Suppressor macrophage (primary cell): ENCODE measurements around the gene CD4.
A peak's percentile ranks its signal among the peaks of the same experiment; 100 is the strongest.

Experiments
- DNase-seq, 4 experiments: peaks; one replicate each; pipeline ENCODE4 v3.0.0-alpha.2; 2020 to 2022

Gene CD4

DNA sequence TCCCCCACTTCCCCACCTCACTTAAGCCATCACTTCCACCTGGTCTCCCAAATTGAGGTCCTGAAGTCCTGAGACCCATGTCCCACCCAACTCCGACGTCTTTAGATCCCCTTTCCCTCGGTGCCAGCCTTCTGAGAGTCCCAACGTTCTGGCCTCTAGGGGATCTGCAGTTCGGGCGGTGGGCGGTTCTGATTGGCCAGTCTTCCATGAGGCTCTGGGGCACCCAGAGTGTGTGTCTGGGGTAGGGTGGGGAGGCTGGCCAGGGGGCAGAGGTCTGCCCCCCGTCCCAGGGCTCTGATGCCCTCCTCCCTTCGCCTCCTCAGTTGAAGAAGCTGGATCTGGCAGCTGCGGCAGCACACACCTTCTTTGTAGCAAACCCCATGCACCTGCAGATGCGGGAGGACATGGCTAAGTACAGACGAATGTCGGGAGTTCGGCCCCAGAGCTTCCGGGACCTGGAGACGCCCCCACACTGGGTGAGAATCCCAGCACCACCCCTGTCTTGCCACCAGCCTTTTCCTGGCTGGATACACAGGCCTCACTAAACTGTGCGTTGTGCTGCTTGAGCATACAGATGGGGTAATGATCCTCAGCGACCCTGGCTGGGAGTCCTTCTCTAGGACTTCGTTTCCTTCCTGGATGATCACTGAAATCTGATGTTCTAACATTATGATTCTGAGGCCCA, 40.4 kb downstream of the CD4 start:
- peak in 1 of 4 experiments; percentile 27 for DNase-seq

DNA sequence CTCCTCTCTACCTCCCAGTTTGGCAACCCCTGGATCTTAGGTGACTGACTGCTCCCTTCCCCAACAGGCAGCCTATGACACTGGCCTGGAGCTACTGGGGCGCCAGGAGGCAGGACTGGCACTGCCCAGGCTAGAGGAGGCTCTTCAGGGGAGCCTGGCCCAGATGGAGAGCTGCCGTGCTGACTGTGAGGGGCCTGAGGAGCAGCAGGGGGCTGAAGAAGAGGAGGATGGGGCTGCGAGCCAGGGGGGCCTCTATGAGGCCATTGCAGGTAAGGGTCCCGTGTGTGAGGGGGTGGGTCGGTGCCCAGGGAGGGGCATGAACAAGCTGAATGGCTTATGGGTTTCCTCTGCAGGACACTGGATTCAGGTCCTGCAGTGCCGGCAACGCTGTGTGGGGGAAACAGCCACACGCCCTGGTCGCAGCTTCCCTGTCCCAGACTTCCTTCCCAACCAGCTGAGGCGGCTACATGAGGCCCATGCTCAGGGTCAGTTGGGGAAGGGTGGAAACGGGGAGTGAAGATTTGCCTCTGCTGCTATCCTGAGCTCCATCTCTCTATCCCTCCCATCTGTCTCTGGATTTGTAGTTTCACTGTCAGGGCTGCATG, 41.1 kb downstream of the CD4 start:
- peak in 2 of 4 experiments; percentile 38 to 50 for DNase-seq

GRCh38 chr12:6830999-6831398, 41.7 kb downstream of the CD4 start:
- DNase-seq, result no peak

DNA sequence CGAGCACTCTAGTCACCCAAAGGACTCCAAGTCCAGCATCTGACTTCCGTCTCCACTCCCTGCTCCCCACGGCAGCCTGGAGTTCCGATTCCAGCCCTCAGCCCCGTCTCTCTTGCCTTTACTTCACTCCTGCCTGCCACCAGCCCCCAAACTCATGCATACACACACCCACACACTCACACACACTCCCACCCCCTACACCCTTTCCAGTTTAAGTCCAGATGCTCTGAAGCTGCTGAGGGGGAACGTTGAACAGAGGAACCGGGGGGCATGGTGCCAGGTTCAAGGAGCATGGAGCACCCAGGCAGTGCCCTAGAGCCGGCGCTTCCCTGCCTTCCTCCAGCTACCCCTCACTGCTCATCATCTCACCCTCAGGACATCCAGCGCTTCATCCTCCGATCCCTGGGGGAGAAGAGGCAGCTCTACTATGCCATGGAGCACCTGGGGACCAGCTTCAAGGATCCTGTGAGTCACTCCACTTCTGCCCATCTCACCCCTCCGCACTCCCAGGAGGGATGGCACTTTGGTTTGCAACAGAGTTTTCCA, 42.2 kb downstream of the CD4 start:
- no peak for DNase-seq

DNA sequence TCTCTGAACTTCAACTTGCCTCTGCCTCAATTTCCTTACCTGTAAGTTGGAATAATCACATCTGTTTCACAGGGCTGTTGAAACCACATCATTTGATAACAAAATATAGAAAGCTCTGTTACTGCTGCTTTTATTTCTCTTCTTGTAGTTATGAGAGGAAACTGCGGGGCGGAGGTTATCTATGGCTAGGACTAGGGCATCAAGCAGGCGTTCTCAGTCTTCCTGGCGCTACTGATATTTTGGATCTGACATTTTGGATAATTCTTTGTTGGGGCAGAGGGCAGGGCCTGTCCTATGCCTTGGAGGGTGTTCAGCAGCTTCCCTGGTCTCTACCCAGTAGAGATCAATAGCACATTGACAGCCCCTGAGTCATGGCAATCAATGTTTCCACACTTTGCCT, 42.8 kb downstream of the CD4 start:
- DNase-seq, result no peak

DNA sequence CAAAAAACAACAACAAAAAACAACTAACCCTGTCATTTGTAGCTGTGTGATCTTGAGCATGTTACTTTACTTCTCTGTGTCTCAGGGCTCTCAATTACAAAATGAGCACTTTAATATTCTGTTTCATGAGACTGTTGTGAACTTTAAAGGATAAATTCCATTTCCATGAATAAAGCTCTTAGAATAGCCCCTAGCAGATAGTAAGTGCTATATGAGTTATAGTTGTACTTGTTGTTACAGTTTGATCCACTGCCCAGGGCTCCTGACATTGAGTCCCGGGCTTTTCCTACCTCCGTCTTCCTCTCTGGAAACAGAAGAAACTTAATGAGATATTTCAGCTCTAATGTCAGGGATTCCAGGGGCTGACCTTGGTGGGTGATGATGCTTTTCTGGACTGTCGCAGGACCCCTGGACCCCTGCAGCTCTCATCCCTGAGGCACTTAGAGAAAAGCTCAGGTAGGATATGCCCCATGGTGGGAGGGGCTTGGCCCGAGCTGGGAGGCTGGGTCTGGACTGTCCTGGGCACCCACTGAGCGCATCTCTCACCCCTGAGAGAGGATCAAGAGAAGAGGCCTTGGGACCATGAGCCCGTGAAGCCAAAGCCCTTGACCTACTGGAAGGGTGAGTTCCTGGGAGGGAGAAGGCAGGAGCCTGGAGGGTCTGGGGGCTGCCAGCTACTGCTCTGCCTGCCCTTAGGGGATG, 44.0 kb downstream of the CD4 start:
- no peak for DNase-seq

- no peak for DNase-seq
These were observed 44.9 kb downstream of the CD4 start for GRCh38 chr12:6834254-6834653.

DNA sequence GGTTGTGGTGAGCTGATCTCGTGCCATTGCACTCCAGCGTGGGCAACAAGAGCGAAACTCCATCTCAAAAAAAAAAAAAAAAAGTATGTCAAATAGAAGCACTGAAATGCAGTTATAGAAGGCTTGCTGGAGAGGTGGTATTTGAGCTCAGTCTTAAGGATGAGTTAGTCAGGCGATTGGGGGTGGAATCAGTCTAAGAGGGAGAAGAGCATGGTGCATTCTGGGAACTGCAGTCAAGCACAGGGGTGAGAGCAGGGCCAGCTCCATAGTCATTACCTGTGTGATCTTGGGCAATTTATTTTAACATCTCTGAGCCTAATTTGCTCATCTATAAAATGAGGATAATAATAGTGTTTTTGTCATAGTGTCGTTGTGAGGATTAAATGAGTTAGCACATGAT, 45.5 kb downstream of the CD4 start:
- no peak for DNase-seq

DNA sequence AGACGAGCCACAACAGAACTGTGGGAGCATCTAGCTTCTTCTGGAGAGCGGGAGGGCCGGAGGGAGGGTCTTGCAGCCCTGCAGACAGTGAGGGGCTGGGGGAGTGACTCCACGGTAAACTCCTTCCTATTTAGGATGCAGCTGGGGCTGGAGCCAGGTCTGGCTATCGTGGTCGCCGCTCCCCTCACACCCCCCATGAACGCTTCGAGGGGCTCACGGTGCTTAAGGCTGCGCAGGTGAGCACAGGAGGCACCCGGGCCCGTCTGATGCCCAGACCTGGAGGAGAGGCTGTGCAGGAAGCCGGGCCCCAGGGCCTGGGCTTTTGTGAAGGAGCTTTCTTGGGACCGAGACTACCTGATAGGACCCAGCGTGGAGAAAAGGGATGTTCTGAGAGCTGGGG, 47.5 kb downstream of the CD4 start:
- no peak for DNase-seq

DNA sequence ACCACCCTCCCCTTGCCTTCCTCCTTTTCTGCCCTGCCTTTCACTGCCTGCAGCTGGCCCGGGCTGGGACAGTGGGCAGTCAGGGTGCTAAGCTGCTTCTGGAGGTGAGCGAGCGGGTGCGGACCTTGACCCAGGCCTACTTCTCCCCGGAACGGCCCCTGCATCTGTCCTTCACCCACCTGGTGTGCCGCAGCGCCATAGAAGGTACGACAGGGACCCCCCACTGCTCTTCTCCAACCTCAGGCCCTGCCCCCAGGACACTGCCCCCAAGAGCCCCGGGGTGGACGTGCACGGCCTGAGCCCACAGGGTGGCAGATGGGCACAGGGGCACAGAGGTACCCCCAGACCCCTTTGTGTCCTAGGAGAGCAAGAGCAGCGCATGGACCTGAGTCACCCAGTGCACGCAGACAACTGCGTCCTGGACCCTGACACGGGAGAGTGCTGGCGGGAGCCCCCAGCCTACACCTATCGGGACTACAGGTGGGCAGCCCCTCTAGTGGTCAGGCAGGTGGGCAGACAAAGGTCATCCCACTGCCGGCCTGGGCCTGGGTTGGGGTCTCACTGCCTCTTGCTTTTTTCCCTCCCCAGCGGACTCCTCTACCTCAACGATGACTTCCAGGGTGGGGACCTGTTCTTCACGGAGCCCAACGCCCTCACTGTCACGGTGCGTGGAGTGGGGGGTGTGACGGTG, 48.2 kb downstream of the CD4 start:
- DNase-seq, result no peak

DNA sequence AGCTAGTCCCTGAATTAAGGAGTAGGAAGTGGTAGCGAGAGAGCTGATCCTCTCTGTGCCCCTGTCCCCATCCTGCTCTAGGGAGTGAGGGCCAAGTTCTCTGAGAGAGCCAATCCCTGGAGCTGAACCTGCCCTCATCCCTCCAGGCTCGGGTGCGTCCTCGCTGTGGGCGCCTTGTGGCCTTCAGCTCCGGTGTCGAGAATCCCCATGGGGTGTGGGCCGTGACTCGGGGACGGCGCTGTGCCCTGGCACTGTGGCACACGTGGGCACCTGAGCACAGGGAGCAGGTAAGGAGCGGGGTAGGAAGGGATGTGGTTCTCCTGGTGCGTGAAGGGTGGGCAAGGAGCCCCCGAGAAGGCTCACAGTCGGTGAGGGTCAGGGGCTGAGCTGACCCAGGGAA, 49.5 kb downstream of the CD4 start:
- no peak for DNase-seq

DNA sequence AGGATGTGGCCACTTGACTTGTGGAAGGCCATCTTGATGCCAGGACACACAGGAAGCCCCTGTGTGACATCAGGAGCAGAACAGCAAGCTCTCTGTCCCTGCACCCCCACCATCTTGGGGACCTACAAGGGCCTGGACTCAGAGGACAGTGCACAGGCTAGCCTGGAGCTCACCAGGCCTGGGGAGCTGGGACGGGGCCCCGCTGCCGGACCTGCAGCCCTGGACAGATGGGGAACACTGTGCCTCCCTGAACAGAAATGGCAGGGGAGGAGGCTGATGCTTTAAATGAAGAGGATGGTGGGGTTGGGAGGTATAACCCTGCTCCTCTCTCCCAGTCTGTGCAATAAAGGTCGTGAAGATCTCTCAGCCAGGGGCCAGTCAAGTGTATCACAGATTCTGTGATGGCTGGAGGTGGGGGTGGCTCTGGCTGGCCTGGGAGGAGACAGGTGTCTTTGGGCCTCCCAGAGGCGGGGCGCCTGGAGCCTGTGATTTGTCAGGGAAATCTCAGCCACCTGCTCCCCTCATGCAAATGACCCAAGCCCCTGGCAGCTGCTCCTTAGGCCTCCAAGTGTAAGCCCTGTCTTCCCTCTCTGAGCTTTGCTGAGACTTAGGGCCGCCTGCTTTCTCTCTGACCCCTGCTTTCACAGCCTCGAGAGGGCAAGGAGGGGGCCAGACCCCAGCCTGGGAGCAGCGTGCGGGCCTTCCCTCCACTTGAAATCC, 50.3 kb downstream of the CD4 start:
- no peak for DNase-seq

GRCh38 chr12:6840330-6840729, 51.0 kb downstream of the CD4 start:
- no peak for DNase-seq

- no peak for DNase-seq
These were observed 51.6 kb downstream of the CD4 start, which contains the start of gene GNB3 for GRCh38 chr12:6840761-6841515. Gene GNB3, plus strand, starts transcription at chr12:6840925. Its CDS starts 363 bp downstream, at chr12:6841288.

DNA sequence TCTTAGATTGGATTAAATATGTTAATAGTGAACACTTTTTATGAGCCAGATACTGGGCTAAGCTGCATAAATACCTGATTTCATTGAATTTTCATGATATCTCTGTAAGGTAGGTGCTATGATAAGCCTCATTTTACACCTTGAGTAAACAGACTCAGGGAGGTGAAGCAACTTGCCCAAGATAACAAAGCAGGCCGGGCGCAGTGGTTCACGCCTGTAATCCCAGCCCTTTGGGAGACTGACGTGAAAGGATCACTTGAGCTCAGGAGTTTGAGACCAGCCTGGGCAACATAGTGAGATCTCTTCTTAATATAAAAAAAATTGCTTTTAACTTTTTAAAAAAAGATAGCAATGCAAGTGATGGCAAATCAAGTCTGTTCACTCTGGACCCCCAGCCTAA, 52.7 kb downstream of the CD4 start:
- DNase-seq, result no peak

DNA sequence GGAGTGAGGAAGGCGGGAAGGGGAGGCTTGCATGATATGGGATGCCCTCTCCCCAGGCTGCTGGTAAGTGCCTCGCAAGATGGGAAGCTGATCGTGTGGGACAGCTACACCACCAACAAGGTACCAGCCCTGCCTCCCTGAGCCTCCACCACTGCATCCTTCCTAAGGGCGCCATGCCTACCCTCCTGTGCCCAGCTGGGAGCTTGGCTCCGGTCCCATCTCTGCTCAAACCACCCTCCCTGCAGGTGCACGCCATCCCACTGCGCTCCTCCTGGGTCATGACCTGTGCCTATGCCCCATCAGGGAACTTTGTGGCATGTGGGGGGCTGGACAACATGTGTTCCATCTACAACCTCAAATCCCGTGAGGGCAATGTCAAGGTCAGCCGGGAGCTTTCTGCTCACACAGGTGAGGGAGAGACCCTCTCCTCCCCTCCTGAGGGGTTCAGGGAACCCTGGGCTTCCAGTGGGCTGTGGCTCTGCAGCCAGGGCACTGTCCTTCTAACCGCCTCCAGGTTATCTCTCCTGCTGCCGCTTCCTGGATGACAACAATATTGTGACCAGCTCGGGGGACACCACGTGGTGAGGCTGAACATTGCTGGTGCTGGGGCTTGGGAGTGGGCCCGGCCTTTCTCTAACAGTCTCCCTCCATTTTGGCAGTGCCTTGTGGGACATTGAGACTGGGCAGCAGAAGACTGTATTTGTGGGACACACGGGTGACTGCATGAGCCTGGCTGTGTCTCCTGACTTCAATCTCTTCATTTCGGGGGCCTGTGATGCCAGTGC, 54.0 kb downstream of the CD4 start:
- DNase-seq, result no peak

DNA sequence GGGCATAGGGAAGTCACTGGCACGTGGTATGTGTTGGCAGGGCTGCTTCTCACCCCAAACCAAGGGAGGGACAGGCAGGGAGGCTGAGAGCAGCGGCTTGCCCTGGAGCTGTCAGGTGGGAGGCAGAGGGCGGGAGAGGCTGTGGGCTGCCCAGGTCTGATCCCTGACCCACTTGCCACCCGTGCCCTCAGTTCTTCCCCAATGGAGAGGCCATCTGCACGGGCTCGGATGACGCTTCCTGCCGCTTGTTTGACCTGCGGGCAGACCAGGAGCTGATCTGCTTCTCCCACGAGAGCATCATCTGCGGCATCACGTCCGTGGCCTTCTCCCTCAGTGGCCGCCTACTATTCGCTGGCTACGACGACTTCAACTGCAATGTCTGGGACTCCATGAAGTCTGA, 56.1 kb downstream of the CD4 start:
- DNase-seq, result no peak

GRCh38 chr12:6846316-6846869, 57.1 kb downstream of the CD4 start:
- DNase-seq, result peak in 3 of 4 experiments; percentile 43 to 46 (median 44)

- no peak for DNase-seq
These were observed 58.3 kb downstream of the CD4 start for GRCh38 chr12:6847676-6848075.

GRCh38 chr12:6849427-6849826, 60.1 kb downstream of the CD4 start:
- no peak for DNase-seq
